HG03354 (cell line): Measurements from ENCODE around the gene WWC2.

ENCODE experiments used
- ATAC-seq: cut with Tn5 transposase; IDR thresholded peaks from one replicate; pipeline ENCODE4 v1.9.1; 2021; ENCODE audit warnings: mild to moderate bottlenecking; ENCODE audit not compliant: unreplicated experiment, poor library complexity, severe bottlenecking

Gene WWC2

GRCh38 chr4:183161630-183162029 is 62.6 kb downstream of the WWC2 start:
- no peak for ATAC-seq

- ATAC-seq, result no peak
Measured at GRCh38 chr4:183163135-183163534, 64.1 kb downstream of the WWC2 start.

GRCh38 chr4:183164963-183165362 is 65.9 kb downstream of the WWC2 start:
- ATAC-seq, result no peak

- ATAC-seq, result no peak
Measured at GRCh38 chr4:183165376-183165775, 66.3 kb downstream of the WWC2 start.

GRCh38 chr4:183170894-183171293 is 71.8 kb downstream of the WWC2 start:
- ATAC-seq, result no peak

GRCh38 chr4:183171484-183172267 is 72.6 kb downstream of the WWC2 start:
- ATAC-seq, result peak; percentile 50

- ATAC-seq, result no peak
Measured at GRCh38 chr4:183172881-183173280, 73.8 kb downstream of the WWC2 start.

- ATAC-seq, result no peak
Measured at GRCh38 chr4:183173580-183174526, 74.8 kb downstream of the WWC2 start.

GRCh38 chr4:183175631-183176232 is 76.7 kb downstream of the WWC2 start:
- no peak for ATAC-seq

- ATAC-seq, result no peak
Measured at GRCh38 chr4:183177001-183177400, 77.9 kb downstream of the WWC2 start.

- ATAC-seq, result no peak
Measured at GRCh38 chr4:183178201-183178600, 79.1 kb downstream of the WWC2 start.

- ATAC-seq, result no peak
Measured at GRCh38 chr4:183180096-183180495, 81.0 kb downstream of the WWC2 start.

GRCh38 chr4:183180621-183181020 is 81.6 kb downstream of the WWC2 start:
- no peak for ATAC-seq

GRCh38 chr4:183181081-183181480 is 82.0 kb downstream of the WWC2 start:
- ATAC-seq, result no peak

GRCh38 chr4:183182873-183183725 is 84.0 kb downstream of the WWC2 start:
- no peak for ATAC-seq

- no peak for ATAC-seq
Measured at GRCh38 chr4:183183906-183184535, 85.0 kb downstream of the WWC2 start.

GRCh38 chr4:183185018-183185417 is 86.0 kb downstream of the WWC2 start:
- peak; percentile 71 for ATAC-seq

- no peak for ATAC-seq
Measured at GRCh38 chr4:183185559-183185958, 86.5 kb downstream of the WWC2 start.

- no peak for ATAC-seq
Measured at GRCh38 chr4:183186813-183187212, 87.8 kb downstream of the WWC2 start.
